Keratinocyte (primary cell): ENCODE data around the gene BAZ1A. TPM values are rescaled to one million over a fixed set of nuclear protein-coding genes. Genes with fewer than 3 reads are reported as not detected.

Experiments used
- DNase-seq: peaks from one replicate; pipeline ENCODE4 v3.0.0-alpha.2; 2011; ENCODE audit warnings: low read depth, missing footprints, low spot score
- FAIRE-seq: peaks from 2 replicates; lab custom pipeline; 2011; peaks lifted over from hg19 to GRCh38; lab: Jason Lieb, UNC
- H2AFZ ChIP-seq: 2 replicates; pipeline ENCODE4 v1.6.0; 2012; ENCODE audit warnings: low read length, control low read depth, inconsistent platforms; ENCODE audit not compliant: control insufficient read depth
- H3K27ac ChIP-seq: 2 replicates; pipeline ENCODE4 v1.5.1; 2011; ENCODE audit warnings: low read length; ENCODE audit not compliant: control insufficient read depth, insufficient read depth
- H3K27me3 ChIP-seq: 3 replicates; pipeline ENCODE4 v1.6.0; 2011; ENCODE audit warnings: low read length; ENCODE audit not compliant: control insufficient read depth, insufficient read depth; ENCODE audit errors: extremely low read depth
- H3K36me3 ChIP-seq, 2 experiments: 2 replicates in 1 of 2; 3 replicates in 1 of 2; pipeline ENCODE4 v1.5.1; 2011; ENCODE audit warnings: low read length in 2 of 2, mild to moderate bottlenecking in 1 of 2; ENCODE audit not compliant: control insufficient read depth in 2 of 2, insufficient read depth in 2 of 2; ENCODE audit errors: extremely low read depth in 1 of 2
- H3K4me1 ChIP-seq: 3 replicates; pipeline ENCODE4 v1.5.1; 2011; ENCODE audit warnings: low read length; ENCODE audit not compliant: control insufficient read depth, insufficient read depth; ENCODE audit errors: extremely low read depth
- H3K4me2 ChIP-seq: 3 replicates; pipeline ENCODE4 v1.6.0; 2011; ENCODE audit warnings: low read depth, low read length; ENCODE audit not compliant: control insufficient read depth, insufficient read depth; ENCODE audit errors: extremely low read depth
- H3K4me3 ChIP-seq, 3 experiments: fragments of 200-600 bp in 1 of 3; sonication (generic) in 1 of 3; 2 replicates in 2 of 3; 3 replicates in 1 of 3; pipeline ENCODE4 v1.5.1; 2011 to 2016; ENCODE audit warnings: low read length in 3 of 3, mild to moderate bottlenecking in 3 of 3, control low read depth in 2 of 3, inconsistent platforms in 1 of 3, low read depth in 1 of 3, mixed read lengths in 1 of 3, mixed run types in 1 of 3, moderate library complexity in 1 of 3; ENCODE audit not compliant: control insufficient read depth in 2 of 3, insufficient read depth in 2 of 3; ENCODE audit errors: extremely low read depth in 1 of 3
- H3K79me2 ChIP-seq: 2 replicates; pipeline ENCODE4 v1.6.0; 2012; ENCODE audit warnings: low read length; ENCODE audit not compliant: control insufficient read depth, insufficient read depth
- H3K9ac ChIP-seq: 3 replicates; pipeline ENCODE4 v1.6.0; 2011; ENCODE audit warnings: low read length; ENCODE audit not compliant: control insufficient read depth, insufficient read depth; ENCODE audit errors: extremely low read depth
- H3K9me1 ChIP-seq: 3 replicates; pipeline ENCODE4 v1.6.0; 2011; ENCODE audit warnings: low read length; ENCODE audit not compliant: control insufficient read depth, insufficient read depth; ENCODE audit errors: extremely low read depth
- H3K9me3 ChIP-seq: 2 replicates; pipeline ENCODE4 v1.5.1; 2012; ENCODE audit warnings: low read depth, low read length; ENCODE audit not compliant: control insufficient read depth
- H4K20me1 ChIP-seq: 3 replicates; pipeline ENCODE4 v1.6.0; 2011; ENCODE audit warnings: low read length; ENCODE audit not compliant: control insufficient read depth, insufficient read depth; ENCODE audit errors: extremely low read depth
- EZH2 ChIP-seq: IDR thresholded peaks from one replicate; pipeline ENCODE4 v1.6.1; 2012; ENCODE audit warnings: inconsistent platforms, mild to moderate bottlenecking, low read length, moderate library complexity
- dilution Hi-C: fragments of 300-500 bp; cut with MboI; formaldehyde crosslinking; loops from one replicate; pipeline ENCODE4 v1.7.0; 2020; ENCODE audit warnings: low sequenced_read_pairs; ENCODE audit not compliant: extremely low pct_ligation_motif_present
- polyA plus RNA-seq, 5 experiments: library from polyadenylated mRNA; depleted of rRNA in 3 of 5; stranded (reverse) in 3 of 5; stranded (forward) in 1 of 5; unstranded in 1 of 5; fragments of >200 nt; gene quantifications; 1 replicate in 1 of 5; 2 replicates in 3 of 5; 3 replicates in 1 of 5; pipeline versions ENCODE4 v1.2.1 to v1.2.3, GENCODE V29; 2011 to 2012; ENCODE audit warnings: missing spikeins in 2 of 5, low read depth in 1 of 5, low replicate concordance in 1 of 5
- TF ChIP-seq, protein P1 (sequence below), 3 experiments: IDR thresholded peaks in 1 of 3; conservative IDR thresholded peaks in 1 of 3; optimal IDR thresholded peaks in 1 of 3; 2 replicates in 2 of 3; 3 replicates in 1 of 3; pipeline versions ENCODE3 to v1.5.1; 2011; ENCODE audit warnings: low read length in 3 of 3, mild to moderate bottlenecking in 3 of 3, moderate library complexity in 2 of 3, control low read depth in 1 of 3, inconsistent platforms in 1 of 3; ENCODE audit not compliant: insufficient read depth in 2 of 3; ENCODE audit errors: extremely low read depth in 1 of 3

BAZ1A gene
- polyA plus RNA-seq, 1 donor (not counting 4 experiments of a cell fraction or from before 2014, with no cell fraction given), result 52.0 TPM

DNA sequence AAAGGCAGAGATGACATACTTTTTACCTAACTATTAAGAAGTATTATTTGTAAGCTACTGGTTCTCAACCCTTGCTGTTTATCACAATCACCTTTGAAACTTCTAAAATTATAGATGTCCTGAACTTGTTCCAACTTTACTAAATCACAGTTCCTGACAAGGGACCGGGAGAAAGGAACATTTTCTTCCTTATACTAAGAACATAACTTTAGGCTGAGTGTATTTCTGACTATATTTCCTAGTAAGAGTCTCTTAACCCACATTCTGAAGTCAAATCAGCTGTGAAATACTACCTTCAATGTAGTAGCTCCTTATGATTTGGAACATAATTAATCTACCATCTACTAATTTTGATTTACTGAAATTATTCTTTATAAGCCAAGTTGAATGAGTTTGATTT is 80.2 kb downstream of the BAZ1A start:
- FAIRE-seq, result no peak
- Histone ChIP-seq H3K4me3 (no peak overlapping the region), H3K27ac (no peak overlapping the region), H3K9me3 (no peaks in the 10 kb centered on the region), H3K4me2 (no peak overlapping the region), H3K9me1 (no peaks in the 10 kb centered on the region), H3K4me1 (no peaks in the 10 kb centered on the region), H3K36me3 (peaks cover 5 to 13% of the 10 kb centered on the region in 2 experiments), H4K20me1 (no peaks in the 10 kb centered on the region), H3K9ac (no peak overlapping the region), H3K27me3 (no peaks in the 10 kb centered on the region), H3K79me2 (no peaks in the 10 kb centered on the region), H2AFZ (no peak overlapping the region)
- dilution Hi-C loops, result no loop called here
- no peak for DNase-seq
- TF ChIP-seq, protein P1, sequence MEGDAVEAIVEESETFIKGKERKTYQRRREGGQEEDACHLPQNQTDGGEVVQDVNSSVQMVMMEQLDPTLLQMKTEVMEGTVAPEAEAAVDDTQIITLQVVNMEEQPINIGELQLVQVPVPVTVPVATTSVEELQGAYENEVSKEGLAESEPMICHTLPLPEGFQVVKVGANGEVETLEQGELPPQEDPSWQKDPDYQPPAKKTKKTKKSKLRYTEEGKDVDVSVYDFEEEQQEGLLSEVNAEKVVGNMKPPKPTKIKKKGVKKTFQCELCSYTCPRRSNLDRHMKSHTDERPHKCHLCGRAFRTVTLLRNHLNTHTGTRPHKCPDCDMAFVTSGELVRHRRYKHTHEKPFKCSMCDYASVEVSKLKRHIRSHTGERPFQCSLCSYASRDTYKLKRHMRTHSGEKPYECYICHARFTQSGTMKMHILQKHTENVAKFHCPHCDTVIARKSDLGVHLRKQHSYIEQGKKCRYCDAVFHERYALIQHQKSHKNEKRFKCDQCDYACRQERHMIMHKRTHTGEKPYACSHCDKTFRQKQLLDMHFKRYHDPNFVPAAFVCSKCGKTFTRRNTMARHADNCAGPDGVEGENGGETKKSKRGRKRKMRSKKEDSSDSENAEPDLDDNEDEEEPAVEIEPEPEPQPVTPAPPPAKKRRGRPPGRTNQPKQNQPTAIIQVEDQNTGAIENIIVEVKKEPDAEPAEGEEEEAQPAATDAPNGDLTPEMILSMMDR (optimal IDR thresholded peaks at IDR 0.05 in 1 of 3, IDR thresholded peaks at IDR 0.05 in 1 of 3, conservative IDR thresholded peaks at IDR 0.05 in 1 of 3; ENCODE audit: extremely low read depth in 1 of 3, insufficient read depth in 2 of 3, low read length in 3 of 3), result no peak
- no peak for TF ChIP-seq EZH2

DNA sequence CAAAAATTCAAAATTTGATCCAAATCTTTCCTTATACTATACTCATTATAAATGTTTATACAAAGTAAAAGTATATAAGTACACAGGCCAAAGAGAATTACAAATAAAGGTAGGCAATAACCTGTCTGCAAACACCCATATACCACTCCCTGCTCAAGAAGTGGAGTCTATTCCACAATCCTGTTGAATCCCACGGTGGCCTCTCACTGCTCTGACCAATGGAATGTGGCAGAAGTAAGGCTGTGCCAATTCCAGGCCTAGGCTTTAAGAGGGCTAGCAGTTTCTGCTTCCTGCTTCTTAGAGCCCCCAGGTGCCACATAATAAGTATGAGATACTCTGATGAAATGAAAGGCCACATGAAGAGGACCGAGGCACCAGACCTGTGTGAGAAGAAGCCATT is 80.9 kb downstream of the BAZ1A start:
- H3K36me3 ChIP-seq, result peaks cover 5 to 13% of the 10 kb centered on the region in 2 experiments
- FAIRE-seq (no peak), DNase-seq (no peak)
- H3K4me2 ChIP-seq, result no peak overlapping the region
- dilution Hi-C loops, result no loop called here
- H3K4me3 ChIP-seq, result no peak overlapping the region
- no peak overlapping the region for H3K27ac ChIP-seq
- no peaks in the 10 kb centered on the region for H3K4me1 ChIP-seq
- no peaks in the 10 kb centered on the region for H3K9me1 ChIP-seq
- TF ChIP-seq, protein P1 (optimal IDR thresholded peaks at IDR 0.05 in 1 of 3, IDR thresholded peaks at IDR 0.05 in 1 of 3, conservative IDR thresholded peaks at IDR 0.05 in 1 of 3; ENCODE audit: extremely low read depth in 1 of 3, insufficient read depth in 2 of 3, low read length in 3 of 3), result no peak
- no peak for TF ChIP-seq EZH2
- H3K27me3 ChIP-seq, result no peaks in the 10 kb centered on the region
- H3K9me3 ChIP-seq, result no peaks in the 10 kb centered on the region
- H4K20me1 ChIP-seq, result no peaks in the 10 kb centered on the region
- no peaks in the 10 kb centered on the region for H3K79me2 ChIP-seq
- no peak overlapping the region for H2AFZ ChIP-seq
- no peak overlapping the region for H3K9ac ChIP-seq
